B cell (primary cell): ENCODE data around the gene ANGPTL2. TPM values are rescaled to one million over a fixed set of nuclear protein-coding genes. Genes with fewer than 3 reads are reported as not detected.

ENCODE experiments used
- ATAC-seq: fragments of 200-7000 bp; cut with Tn5 transposase; one replicate; pipeline ENCODE4 v1.10.0; 2021; ENCODE audit warnings: low read depth, mild to moderate bottlenecking, moderate number of reproducible peaks, moderate library complexity
- CTCF ChIA-PET: fragments of 350-600 bp; sonication (Branson Sonifier 250); formaldehyde crosslinking; loops from one replicate; lab custom pipeline; 2021; ENCODE audit warnings: antibody characterized with exemption, inconsistent platforms; lab: Charles Lee
- POLR2A ChIA-PET: fragments of 350-600 bp; sonication (Branson Sonifier 250); formaldehyde crosslinking; loops from one replicate; lab custom pipeline; 2021; ENCODE audit warnings: antibody characterized with exemption; lab: Charles Lee
- DNase-seq: peaks from one replicate; pipeline ENCODE4 v3.0.0; 2013
- H2AFZ ChIP-seq: 2 replicates; pipeline ENCODE4 v1.6.1; 2012; ENCODE audit warnings: mild to moderate bottlenecking, low read depth, low read length; ENCODE audit not compliant: insufficient read depth, poor library complexity, severe bottlenecking
- H3K27ac ChIP-seq, 2 donors: 1 replicate in 1 of 2; 2 replicates in 1 of 2; pipeline ENCODE4 v1.5.1; 2012 to 2013; ENCODE audit warnings: low read length in 2 of 2, mild to moderate bottlenecking in 2 of 2, moderate library complexity in 1 of 2
- H3K27me3 ChIP-seq, 4 experiments: fragments of 200-600 bp in 1 of 4; sonication (generic) in 1 of 4; replicated peaks in 1 of 4; 1 replicate in 2 of 4; 2 replicates in 2 of 4; pipeline versions ENCODE4 v1.6.1 to v1.7.0; 2013 to 2016; ENCODE audit warnings: low read length in 3 of 4, mild to moderate bottlenecking in 2 of 4, mixed read lengths in 1 of 4, moderate library complexity in 1 of 4; ENCODE audit not compliant: insufficient read depth in 4 of 4, control insufficient read depth in 3 of 4; ENCODE audit errors: control extremely low read depth in 1 of 4
- H3K36me3 ChIP-seq, 2 experiments: replicated peaks in 1 of 2; 1 replicate in 1 of 2; 2 replicates in 1 of 2; pipeline versions ENCODE4 v1.6.1 to v1.7.1; 2013; ENCODE audit warnings: low read length in 1 of 2; ENCODE audit not compliant: insufficient read depth in 2 of 2, control insufficient read depth in 1 of 2; ENCODE audit errors: control extremely low read depth in 1 of 2, extremely low read depth in 1 of 2
- H3K4me1 ChIP-seq, 2 donors: fragments of 200-600 bp in 1 of 2; sonication (generic) in 1 of 2; 1 replicate in 1 of 2; 2 replicates in 1 of 2; pipeline versions ENCODE4 v1.5.1 to v1.6.1; 2013 to 2017; ENCODE audit warnings: low read length in 2 of 2; ENCODE audit not compliant: control insufficient read depth in 2 of 2, insufficient read depth in 2 of 2
- H3K4me2 ChIP-seq: replicated peaks from 2 replicates; pipeline ENCODE3; 2012; ENCODE audit warnings: mild to moderate bottlenecking, low read depth, low read length; ENCODE audit not compliant: poor library complexity, severe bottlenecking
- H3K4me3 ChIP-seq, 5 experiments: fragments of 200-600 bp in 1 of 5; sonication (generic) in 1 of 5; 1 replicate in 3 of 5; 2 replicates in 2 of 5; pipeline versions ENCODE4 v1.5.1 to v1.7.0; 2011 to 2016; ENCODE audit warnings: low read length in 4 of 5, mild to moderate bottlenecking in 4 of 5, low read depth in 2 of 5, control low read depth in 1 of 5, moderate library complexity in 1 of 5; ENCODE audit not compliant: insufficient read depth in 1 of 5; ENCODE audit errors: control extremely low read depth in 1 of 5, extremely low read depth in 1 of 5
- H3K79me2 ChIP-seq: fragments of 200-600 bp; sonication (generic); one replicate; pipeline ENCODE4 v1.6.0; 2016; ENCODE audit warnings: low read length; ENCODE audit not compliant: control insufficient read depth, insufficient read depth
- H3K9ac ChIP-seq: fragments of 200-600 bp; sonication (generic); 2 replicates; pipeline ENCODE4 v1.6.1; 2017; ENCODE audit warnings: mild to moderate bottlenecking, low read length, moderate library complexity
- H3K9me3 ChIP-seq, 3 donors: one replicate each; pipeline versions ENCODE4 v1.6.1 to v1.7.1; 2013; ENCODE audit warnings: low read length in 2 of 3; ENCODE audit not compliant: control insufficient read depth in 2 of 3, insufficient read depth in 1 of 3; ENCODE audit errors: control extremely low read depth in 1 of 3
- H4K20me1 ChIP-seq: 2 replicates; pipeline ENCODE4 v1.6.0; 2012; ENCODE audit warnings: mild to moderate bottlenecking, low read length; ENCODE audit not compliant: insufficient read depth, control insufficient read depth, poor library complexity, severe bottlenecking
- H3K27ac Mint-ChIP-seq: one replicate; pipeline ENCODE4 v1.8.0; 2021; ENCODE audit warnings: mixed read lengths
- H3K27me3 Mint-ChIP-seq: one replicate; pipeline ENCODE4 v1.8.0; 2021; ENCODE audit warnings: mixed read lengths
- H3K4me1 Mint-ChIP-seq: one replicate; pipeline ENCODE4 v1.8.0; 2021; ENCODE audit warnings: mixed read lengths
- H3K4me3 Mint-ChIP-seq: one replicate; pipeline ENCODE4 v1.8.0; 2021; ENCODE audit warnings: mixed read lengths
- H3K9me3 Mint-ChIP-seq: one replicate; pipeline ENCODE4 v1.8.0; 2022; ENCODE audit warnings: mixed read lengths; ENCODE audit not compliant: insufficient read depth
- CTCF ChIP-seq: fragments of 200-600 bp; IDR thresholded peaks from one replicate; pipeline ENCODE4 v1.8.0; 2022; ENCODE audit warnings: antibody characterized with exemption, mild to moderate bottlenecking
- EZH2 ChIP-seq: IDR thresholded peaks from 2 replicates; pipeline ENCODE4 v1.6.1; 2012; ENCODE audit warnings: borderline replicate concordance, low read depth, mild to moderate bottlenecking, moderate library complexity, low read length; ENCODE audit not compliant: insufficient read depth, poor library complexity, severe bottlenecking
- WGBS: methylation state at CpG from one replicate; pipeline ENCODE4 v1.1.5; 2013; ENCODE audit warnings: missing lambda C conversion rate; ENCODE audit not compliant: insufficient coverage; 5-methylcytosine and 5-hydroxymethylcytosine counted together
- intact Hi-C: fragments of 100-400 bp; cut with micrococcal nuclease; formaldehyde crosslinking; loops from one replicate; pipeline ENCODE4 v1.10.0; 2022
- polyA plus RNA-seq: library from polyadenylated mRNA; depleted of rRNA; stranded (reverse); fragments of >200 nt; gene quantifications from 2 replicates; pipeline ENCODE4 v1.2.3, GENCODE V29; 2012
- total RNA-seq, 2 donors: library from RNA; stranded (reverse); fragments of 120-200 nt in 1 of 2; gene quantifications; 1 replicate in 1 of 2; 2 replicates in 1 of 2; pipeline versions ENCODE4 v1.2.3 to v1.2.4, GENCODE V29; 2013 to 2022

The ANGPTL2 gene
- total and polyA plus RNA-seq, 2 donors (not counting 1 experiment from before 2014, with no cell fraction given) = not detected

- POLR2A ChIA-PET = no interaction called here
- Histone ChIP-seq H3K27me3 (no peaks in the 10 kb centered on the region), H3K79me2 (no peaks in the 10 kb centered on the region), H3K27ac (no peak overlapping the region), H3K9ac (no peak overlapping the region), H4K20me1 (no peaks in the 10 kb centered on the region), H3K4me3 (no peak overlapping the region), H3K36me3 (peaks cover 0 to 3% of the 10 kb centered on the region in 2 experiments), H2AFZ (no peak overlapping the region), H3K4me1 (no peaks in the 10 kb centered on the region), H3K9me3 (no peaks in the 10 kb centered on the region), H3K4me2 (no peak overlapping the region)
- CTCF ChIA-PET = no interaction called here
- H3K4me1 Mint-ChIP-seq = no peaks in the 10 kb centered on the region
- no peak for DNase-seq
- intact Hi-C loops = no loop called here
- no peaks in the 10 kb centered on the region for H3K9me3 Mint-ChIP-seq
- H3K4me3 Mint-ChIP-seq = no peak overlapping the region
- no peak overlapping the region for H3K27ac Mint-ChIP-seq
- TF ChIP-seq EZH2 (no peak), CTCF (no peak)
- 95% methylated on average over 5 of the region's 5 CpGs for WGBS
- ATAC-seq = no peak
- H3K27me3 Mint-ChIP-seq = no peaks in the 10 kb centered on the region
These were observed 39.1 kb downstream of the ANGPTL2 start for GRCh38 chr9:127083138-127083980.
